ENCODE results near the gene APOBEC3B.
A peak's percentile ranks its signal among the peaks of the same experiment; 100 is the strongest.
"Not testable (repeated sequence)": the region's sequence is repeated elsewhere in the genome, so short reads cannot be mapped to it uniquely, and the experiment has no call there.

The APOBEC3B gene

DNA sequence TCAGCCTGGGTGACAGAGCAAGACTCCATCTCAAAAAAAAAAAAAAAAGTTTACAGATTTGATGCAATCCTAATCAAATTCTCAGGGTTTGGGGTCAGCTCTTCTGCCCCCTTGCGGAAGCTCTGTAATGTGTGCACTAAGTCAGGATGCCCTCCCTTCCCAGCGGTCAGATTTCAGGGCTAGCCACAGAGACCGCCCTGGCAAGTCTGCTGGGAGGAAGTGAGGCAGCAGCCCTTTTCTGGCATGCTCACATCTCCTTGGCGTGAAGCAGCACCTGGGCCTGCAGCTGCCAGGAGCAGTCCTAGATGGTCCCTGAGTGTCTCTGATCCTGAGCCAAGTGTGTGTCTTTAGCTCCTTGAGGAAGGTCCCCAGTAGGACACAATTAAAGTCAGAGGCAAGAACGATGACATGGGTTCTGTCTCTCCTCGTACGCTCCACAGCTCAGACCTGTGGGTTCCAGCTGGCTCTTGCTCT, 21.1 kb downstream of the APOBEC3B start:
- no peaks in the 10 kb centered on the region for H3K27me3 ChIP-seq (ENCODE audit: control insufficient read depth, insufficient read depth, low read length)
- H3K36me3 ChIP-seq (ENCODE audit: control insufficient read depth, insufficient read depth, low read length) = no peaks in the 10 kb centered on the region
- DNase-seq (ENCODE audit: low read depth, low spot score) = peak; percentile 89
- H3K4me3 ChIP-seq (ENCODE audit: low read length) = no peak overlapping the region
- no peak overlapping the region for H3K27ac ChIP-seq (ENCODE audit: low read length)
- H3K9me3 ChIP-seq (ENCODE audit: control insufficient read depth, insufficient read depth, low read length) = no peaks in the 10 kb centered on the region
- H3K4me1 ChIP-seq (ENCODE audit: control insufficient read depth, insufficient read depth, low read length) = peaks cover 3% of the 10 kb centered on the region
- WGBS (ENCODE audit: insufficient coverage, insufficient read length) = no CpG with 5 or more reads among the region's 7 CpGs

GRCh38 chr22:39007177-39007576, 25.0 kb downstream of the APOBEC3B start:
- H3K4me3 ChIP-seq (ENCODE audit: low read length) = no peak overlapping the region
- H3K4me1 ChIP-seq (ENCODE audit: control insufficient read depth, insufficient read depth, low read length) = peaks cover 3% of the 10 kb centered on the region
- H3K9me3 ChIP-seq (ENCODE audit: control insufficient read depth, insufficient read depth, low read length) = no peaks in the 10 kb centered on the region
- no peaks in the 10 kb centered on the region for H3K27me3 ChIP-seq (ENCODE audit: control insufficient read depth, insufficient read depth, low read length)
- DNase-seq (ENCODE audit: low read depth, low spot score) = no peak
- no CpG with 5 or more reads among the region's 5 CpGs for WGBS (ENCODE audit: insufficient coverage, insufficient read length)
- no peak overlapping the region for H3K27ac ChIP-seq (ENCODE audit: low read length)
- no peaks in the 10 kb centered on the region for H3K36me3 ChIP-seq (ENCODE audit: control insufficient read depth, insufficient read depth, low read length)

GRCh38 chr22:39008271-39008850, 26.2 kb downstream of the APOBEC3B start:
- WGBS (ENCODE audit: insufficient coverage, insufficient read length) = no CpG with 5 or more reads among the region's 8 CpGs
- not testable (repeated sequence) for H3K9me3 ChIP-seq (ENCODE audit: control insufficient read depth, insufficient read depth, low read length); H3K36me3 ChIP-seq (ENCODE audit: control insufficient read depth, insufficient read depth, low read length); DNase-seq (ENCODE audit: low read depth, low spot score); H3K4me3 ChIP-seq (ENCODE audit: low read length); H3K27me3 ChIP-seq (ENCODE audit: control insufficient read depth, insufficient read depth, low read length); H3K4me1 ChIP-seq (ENCODE audit: control insufficient read depth, insufficient read depth, low read length); H3K27ac ChIP-seq (ENCODE audit: low read length)

GRCh38 chr22:39010946-39011345, 28.8 kb downstream of the APOBEC3B start:
- WGBS (ENCODE audit: insufficient coverage, insufficient read length) = no CpG with 5 or more reads among the region's 15 CpGs
- no peak for DNase-seq (ENCODE audit: low read depth, low spot score)
- H3K4me1 ChIP-seq (ENCODE audit: control insufficient read depth, insufficient read depth, low read length) = no peaks in the 10 kb centered on the region

DNA sequence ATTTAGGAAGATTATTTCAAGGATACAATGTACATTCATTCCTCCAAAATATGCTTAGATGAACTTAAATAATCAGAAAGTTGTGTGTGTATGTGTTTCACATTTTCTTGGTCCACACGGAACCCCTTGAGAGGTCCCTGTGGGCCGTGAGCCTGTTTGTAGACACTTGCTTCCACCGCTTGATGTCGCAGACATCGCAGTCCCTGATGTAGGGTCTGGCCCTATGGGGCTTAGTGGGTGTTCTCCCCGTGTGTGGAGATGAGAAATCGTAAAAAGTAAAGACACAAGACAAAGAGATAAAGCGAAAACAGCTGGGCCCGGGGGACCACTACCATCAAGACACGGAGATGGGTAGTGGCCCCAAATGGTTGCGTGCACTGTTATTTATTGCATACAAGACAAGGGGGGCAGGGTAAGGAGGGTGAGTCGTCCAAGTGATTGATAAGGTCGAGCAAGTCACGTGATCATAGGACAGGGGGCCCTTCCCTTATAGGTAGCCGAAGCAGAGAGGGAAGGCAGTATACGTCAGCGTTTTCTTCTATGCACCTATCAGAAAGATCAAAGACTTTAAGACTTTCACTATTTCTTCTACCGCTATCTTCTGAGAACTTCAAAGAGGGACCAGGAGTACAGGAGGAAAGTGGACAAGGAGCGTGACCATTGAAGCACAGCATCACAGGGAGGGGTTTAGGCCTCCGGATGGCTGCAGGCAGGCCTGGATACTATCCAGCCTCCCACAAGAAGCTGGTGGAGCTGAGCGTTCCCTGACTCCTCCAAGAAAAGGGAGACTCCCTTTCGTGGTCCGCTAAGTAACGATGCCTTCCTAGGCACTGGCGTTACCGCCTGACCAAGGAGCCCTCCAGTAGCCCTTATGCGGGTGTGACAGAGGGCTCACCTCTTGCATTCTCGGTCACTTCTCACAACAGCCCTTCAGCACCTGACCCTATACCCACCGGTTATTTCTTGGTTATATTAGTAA, 30.7 kb downstream of the APOBEC3B start:
- WGBS (ENCODE audit: insufficient coverage, insufficient read length) = no CpG with 5 or more reads among the region's 29 CpGs
- no peak for DNase-seq (ENCODE audit: low read depth, low spot score)
- peaks cover 3% of the 10 kb centered on the region for H3K4me1 ChIP-seq (ENCODE audit: control insufficient read depth, insufficient read depth, low read length)
- H3K36me3 ChIP-seq (ENCODE audit: control insufficient read depth, insufficient read depth, low read length) = no peaks in the 10 kb centered on the region
- no peak overlapping the region for H3K27ac ChIP-seq (ENCODE audit: low read length)
- H3K9me3 ChIP-seq (ENCODE audit: control insufficient read depth, insufficient read depth, low read length) = no peaks in the 10 kb centered on the region
- no peak overlapping the region for H3K4me3 ChIP-seq (ENCODE audit: low read length)
- no peaks in the 10 kb centered on the region for H3K27me3 ChIP-seq (ENCODE audit: control insufficient read depth, insufficient read depth, low read length)

More at GRCh38 chr22:39010946-39011345, 28.8 kb downstream of the APOBEC3B start:
- Histone ChIP-seq H3K9me3 (ENCODE audit: control insufficient read depth, insufficient read depth, low read length) (no peaks in the 10 kb centered on the region), H3K36me3 (ENCODE audit: control insufficient read depth, insufficient read depth, low read length) (no peaks in the 10 kb centered on the region), H3K27ac (ENCODE audit: low read length) (no peak overlapping the region), H3K27me3 (ENCODE audit: control insufficient read depth, insufficient read depth, low read length) (no peaks in the 10 kb centered on the region), H3K4me3 (ENCODE audit: low read length) (no peak overlapping the region)

DNA sequence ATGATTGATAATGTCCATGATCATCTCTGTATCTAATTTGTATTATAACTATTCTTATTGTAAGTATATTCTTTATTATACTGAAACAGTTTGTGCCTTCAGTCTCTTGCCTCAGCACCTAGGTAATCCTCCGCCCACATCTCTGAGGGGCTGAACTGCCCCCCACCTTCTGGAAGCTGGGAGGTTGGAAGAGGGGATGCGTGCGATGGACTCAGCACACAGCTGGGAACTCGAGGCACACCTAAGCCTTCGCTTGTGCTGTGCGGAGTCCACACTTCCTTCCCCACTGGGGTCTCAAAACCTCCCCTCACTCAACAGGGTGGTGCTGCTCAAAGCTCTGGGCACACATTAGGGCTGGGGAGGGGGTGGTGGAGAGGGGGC, 31.4 kb downstream of the APOBEC3B start:
- not testable (repeated sequence) for H3K4me1 ChIP-seq (ENCODE audit: control insufficient read depth, insufficient read depth, low read length); H3K9me3 ChIP-seq (ENCODE audit: control insufficient read depth, insufficient read depth, low read length); H3K4me3 ChIP-seq (ENCODE audit: low read length); DNase-seq (ENCODE audit: low read depth, low spot score); H3K27ac ChIP-seq (ENCODE audit: low read length); H3K36me3 ChIP-seq (ENCODE audit: control insufficient read depth, insufficient read depth, low read length); H3K27me3 ChIP-seq (ENCODE audit: control insufficient read depth, insufficient read depth, low read length)
- WGBS (ENCODE audit: insufficient coverage, insufficient read length) = no CpG with 5 or more reads among the region's 6 CpGs

DNA sequence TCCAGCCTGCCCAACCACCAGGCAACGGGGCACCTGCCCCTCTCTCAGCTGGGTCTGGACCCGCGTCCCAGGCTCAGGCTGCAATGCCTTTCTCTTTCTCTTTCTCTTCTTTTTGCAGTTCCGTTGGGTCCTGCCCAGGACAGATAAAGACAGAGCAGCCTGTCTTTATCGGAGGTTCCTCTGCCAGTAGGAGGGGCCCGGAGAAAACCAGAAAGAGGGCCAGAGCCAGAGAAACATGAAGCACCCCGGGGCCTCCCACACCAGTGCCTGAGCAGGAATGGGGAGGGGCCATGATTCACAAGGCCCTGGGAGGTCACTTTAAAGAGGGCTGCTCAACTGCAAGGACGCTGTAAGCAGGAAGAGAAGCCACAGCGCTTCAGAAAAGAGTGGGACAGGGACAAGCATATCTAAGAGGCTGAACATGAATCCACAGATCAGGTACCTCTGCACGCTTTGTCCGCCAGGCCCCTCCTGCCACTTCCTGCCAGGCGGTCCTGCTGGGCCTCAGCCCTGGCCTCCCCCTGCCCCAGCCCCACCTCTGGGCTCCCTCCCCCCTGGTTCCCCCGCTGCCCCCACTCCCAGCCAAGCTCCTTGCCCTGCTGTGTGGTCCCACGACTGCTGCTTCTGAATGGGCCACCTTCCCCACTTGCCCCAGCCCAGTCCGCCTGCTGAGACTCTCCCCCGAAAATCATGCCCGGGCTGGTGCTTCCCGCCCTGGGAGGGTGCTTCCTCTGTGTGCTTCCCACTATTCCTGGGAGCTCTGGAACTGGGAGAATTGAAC, 32.0 kb downstream of the APOBEC3B start, which contains the start of gene APOBEC3C:
Gene APOBEC3C, plus strand, starts transcription at position 316 of the 781 bp plus-strand sequence. Its CDS starts 106 bp downstream, at position 422.
- WGBS (ENCODE audit: insufficient coverage, insufficient read length) = no CpG with 5 or more reads among the region's 18 CpGs
- no peak for DNase-seq (ENCODE audit: low read depth, low spot score)
- Histone ChIP-seq H3K36me3 (ENCODE audit: control insufficient read depth, insufficient read depth, low read length) (no peaks in the 10 kb centered on the region), H3K4me3 (ENCODE audit: low read length) (no peak within 1 kb of the TSS), H3K27ac (ENCODE audit: low read length) (no peak within 1 kb of the TSS), H3K9me3 (ENCODE audit: control insufficient read depth, insufficient read depth, low read length) (no peaks in the 10 kb centered on the region), H3K4me1 (ENCODE audit: control insufficient read depth, insufficient read depth, low read length) (peaks cover 5% of the 10 kb centered on the region), H3K27me3 (ENCODE audit: control insufficient read depth, insufficient read depth, low read length) (no peaks in the 10 kb centered on the region)

DNA sequence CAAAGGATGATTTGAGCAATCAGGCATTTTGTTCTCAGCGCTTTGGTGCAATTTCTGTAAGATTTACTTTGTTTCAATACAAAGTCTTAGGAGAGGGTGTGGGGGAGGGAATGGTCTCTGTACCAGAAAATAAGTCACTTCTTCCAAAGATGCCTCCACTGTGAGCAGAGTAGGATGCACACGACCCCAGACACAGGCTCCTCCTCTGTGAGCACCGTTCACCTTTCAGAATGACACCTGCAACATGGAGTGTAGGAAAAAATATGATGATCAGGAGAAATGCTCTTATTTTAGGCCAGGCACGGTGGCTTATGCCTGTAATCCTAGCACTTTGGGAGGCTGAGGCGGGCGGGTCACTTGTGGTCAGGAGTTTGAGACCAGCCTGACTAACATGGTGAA, 32.6 kb downstream of the APOBEC3B start:
- not testable (repeated sequence) for H3K4me3 ChIP-seq (ENCODE audit: low read length); H3K27ac ChIP-seq (ENCODE audit: low read length); DNase-seq (ENCODE audit: low read depth, low spot score); H3K27me3 ChIP-seq (ENCODE audit: control insufficient read depth, insufficient read depth, low read length); H3K36me3 ChIP-seq (ENCODE audit: control insufficient read depth, insufficient read depth, low read length); H3K4me1 ChIP-seq (ENCODE audit: control insufficient read depth, insufficient read depth, low read length); H3K9me3 ChIP-seq (ENCODE audit: control insufficient read depth, insufficient read depth, low read length)
- WGBS (ENCODE audit: insufficient coverage, insufficient read length) = no CpG with 5 or more reads among the region's 6 CpGs

DNA sequence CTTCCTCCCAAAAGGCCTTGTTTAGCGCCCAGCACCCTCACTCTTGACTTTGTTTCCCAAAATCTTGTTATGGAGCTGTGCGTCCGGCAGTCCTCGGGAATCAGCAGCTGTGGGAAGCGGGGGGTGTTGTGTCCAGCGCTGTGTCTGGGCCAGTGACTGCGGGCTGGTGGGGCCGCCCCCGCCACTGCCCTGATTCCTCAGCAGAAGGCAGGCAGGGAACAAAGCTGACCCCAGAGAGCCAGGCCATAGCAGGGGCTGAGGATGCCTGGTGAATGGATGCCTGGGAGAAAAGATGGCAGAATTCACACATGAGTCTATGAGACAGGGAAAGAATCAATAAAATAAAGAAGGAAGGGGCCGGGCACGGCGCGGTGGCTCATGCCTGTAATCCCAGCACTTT, 34.4 kb downstream of the APOBEC3B start:
- no CpG with 5 or more reads among the region's 13 CpGs for WGBS (ENCODE audit: insufficient coverage, insufficient read length)
- DNase-seq (ENCODE audit: low read depth, low spot score) = no peak
- no peaks in the 10 kb centered on the region for H3K9me3 ChIP-seq (ENCODE audit: control insufficient read depth, insufficient read depth, low read length)
- peaks cover 8% of the 10 kb centered on the region for H3K4me1 ChIP-seq (ENCODE audit: control insufficient read depth, insufficient read depth, low read length)
- no peaks in the 10 kb centered on the region for H3K27me3 ChIP-seq (ENCODE audit: control insufficient read depth, insufficient read depth, low read length)
- H3K36me3 ChIP-seq (ENCODE audit: control insufficient read depth, insufficient read depth, low read length) = no peaks in the 10 kb centered on the region
- H3K27ac ChIP-seq (ENCODE audit: low read length) = no peak overlapping the region
- no peak overlapping the region for H3K4me3 ChIP-seq (ENCODE audit: low read length)
